Panc1 (cell line): ENCODE measurements around the gene ANO4. TPM values are rescaled to one million over a fixed set of nuclear protein-coding genes. Genes with fewer than 3 reads are reported as not detected.

Experiments used
- ATAC-seq: fragments of 200-7000 bp; cut with Tn5 transposase; 2 replicates; pipeline ENCODE4 v1.9.1; 2020; ENCODE audit warnings: mild to moderate bottlenecking, moderate library complexity
- BruUV-seq: library from RNA; stranded (reverse); fragments of 400-500 nt; replicated peaks from 2 replicates; lab custom pipeline; 2021; lab: Mats Ljungman, UMichigan
- CTCF ChIA-PET: fragments of 300-600 bp; sonication (Branson Sonifier 250); formaldehyde crosslinking; loops from one replicate; lab custom pipeline; 2022; ENCODE audit warnings: antibody characterized with exemption; lab: Charles Lee
- POLR2A ChIA-PET: fragments of 300-600 bp; sonication (Branson Sonifier 250); formaldehyde crosslinking; loops from one replicate; lab custom pipeline; 2022; ENCODE audit warnings: antibody characterized with exemption; lab: Charles Lee
- DNase-seq: peaks from one replicate; pipeline ENCODE4 v3.0.0-alpha.2; 2010; ENCODE audit warnings: low read depth, low spot score
- H3K27ac ChIP-seq: 2 replicates; pipeline ENCODE4 v1.5.1; 2011; ENCODE audit warnings: mild to moderate bottlenecking, low read length, inconsistent platforms
- H3K27me3 ChIP-seq: fragments of 200-500 bp; sonication (Bioruptor generic); 2 replicates; pipeline ENCODE4 v1.6.0; 2014; ENCODE audit warnings: low read length, inconsistent platforms; ENCODE audit not compliant: control insufficient read depth, insufficient read depth
- H3K36me3 ChIP-seq: fragments of 200-500 bp; sonication (Bioruptor generic); 2 replicates; pipeline ENCODE4 v1.5.1; 2014; ENCODE audit warnings: inconsistent platforms, mild to moderate bottlenecking, low read length, moderate library complexity; ENCODE audit not compliant: control insufficient read depth, insufficient read depth
- H3K4me1 ChIP-seq: 2 replicates; pipeline ENCODE4 v1.5.1; 2011; ENCODE audit warnings: inconsistent platforms, mild to moderate bottlenecking, low read length, moderate library complexity; ENCODE audit not compliant: control insufficient read depth, insufficient read depth
- H3K4me3 ChIP-seq, 2 experiments: 2 replicates each; pipeline ENCODE4 v1.5.1; 2011 to 2012; ENCODE audit warnings: low read depth in 2 of 2, low read length in 2 of 2, mild to moderate bottlenecking in 2 of 2, inconsistent platforms in 1 of 2, moderate library complexity in 1 of 2
- H3K9me3 ChIP-seq: fragments of 200-500 bp; sonication (Bioruptor generic); 2 replicates; pipeline ENCODE4 v1.5.1; 2014; ENCODE audit warnings: low read depth, mild to moderate bottlenecking, inconsistent platforms, low read length, moderate library complexity; ENCODE audit not compliant: control insufficient read depth, insufficient read depth
- CTCF ChIP-seq: fragments of 450-650 bp; IDR thresholded peaks from 2 replicates; pipeline ENCODE4 v1.5.1; 2017; ENCODE audit warnings: mild to moderate bottlenecking
- POLR2AphosphoS5 ChIP-seq: IDR thresholded peaks from 2 replicates; pipeline ENCODE4 v1.6.1; 2012; ENCODE audit warnings: mild to moderate bottlenecking, low read depth, low read length, moderate library complexity
- REST ChIP-seq, 2 experiments: IDR thresholded peaks; 2 replicates each; pipeline ENCODE4 v1.6.1; 2011 to 2012; ENCODE audit warnings: low read depth in 2 of 2, control low read depth in 1 of 2, low read length in 1 of 2, mild to moderate bottlenecking in 1 of 2, moderate library complexity in 1 of 2; ENCODE audit not compliant: insufficient read depth in 1 of 2
- SIN3A ChIP-seq: IDR thresholded peaks from 2 replicates; pipeline ENCODE4 v1.6.1; 2012; ENCODE audit warnings: low read depth, mild to moderate bottlenecking, low read length, moderate library complexity, borderline replicate concordance; ENCODE audit not compliant: insufficient read depth
- TCF7L2 ChIP-seq: IDR thresholded peaks from 2 replicates; pipeline ENCODE4 v1.6.1; 2011; ENCODE audit warnings: mild to moderate bottlenecking, low read depth, low read length, inconsistent platforms
- in situ Hi-C: cut with HindIII; loops from 2 replicates; pipeline ENCODE4 v1.10.0; 2016; ENCODE audit warnings: low sequenced_read_pairs, low pct_unique_long_range_greater_than_20kb
- intact Hi-C: fragments of 100-400 bp; cut with micrococcal nuclease; formaldehyde crosslinking; loops from one replicate; pipeline ENCODE4 v1.10.0; 2022; ENCODE audit not compliant: unreplicated experiment
- total RNA-seq: library from RNA; stranded (reverse); gene quantifications from one replicate; pipeline ENCODE4 v1.2.1, GENCODE V29; 2021; ENCODE audit not compliant: unreplicated experiment

Gene ANO4
- total RNA-seq, 1 experiment from 2014 or later, result not detected

GRCh38 chr12:101166866-101167265, 372.3 kb downstream of the ANO4 start:
- ATAC-seq, result no peak
- no TSS peak for BruUV-seq
- Histone ChIP-seq H3K27ac (no peak overlapping the region), H3K9me3 (no peaks in the 10 kb centered on the region), H3K36me3 (no peaks in the 10 kb centered on the region), H3K4me1 (no peaks in the 10 kb centered on the region), H3K27me3 (no peaks in the 10 kb centered on the region), H3K4me3 (no peak overlapping the region)
- ChIA-PET CTCF (no interaction called here), POLR2A (no interaction called here)
- no peak for DNase-seq
- no peak for TF ChIP-seq CTCF
- no peak for TF ChIP-seq SIN3A
- no peak for TF ChIP-seq POLR2AphosphoS5
- no peak for TF ChIP-seq TCF7L2
- intact Hi-C loops, result no loop called here
- in situ Hi-C loops, result no loop called here

DNA sequence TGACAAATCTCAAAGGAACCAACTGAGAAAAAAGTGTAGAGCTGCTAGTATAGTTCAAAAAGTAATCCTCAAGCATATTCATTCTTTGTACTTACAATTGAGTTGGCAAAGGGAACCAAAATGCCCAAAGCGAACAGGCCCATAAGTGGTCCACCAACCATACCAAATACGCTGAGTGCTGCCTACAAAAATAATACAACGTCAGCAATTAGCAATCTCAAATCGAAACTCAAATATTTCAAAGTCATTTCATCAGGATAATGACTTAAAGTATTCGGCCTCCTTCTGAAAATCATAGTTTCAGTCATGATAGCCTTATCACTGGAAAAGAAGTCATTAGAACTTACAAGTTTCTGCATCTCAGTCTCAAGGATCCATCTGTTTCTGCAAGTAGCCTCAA, 373.4 kb downstream of the ANO4 start:
- no peak overlapping the region for H3K27ac ChIP-seq
- no peak overlapping the region for H3K4me3 ChIP-seq
- H3K9me3 ChIP-seq, result no peaks in the 10 kb centered on the region
- no peak for TF ChIP-seq POLR2AphosphoS5
- TF ChIP-seq CTCF, result no peak
- TF ChIP-seq REST (IDR thresholded peaks at IDR 0.05; ENCODE audit: insufficient read depth in 1 of 2, low read depth in 2 of 2, low read length in 1 of 2), result no peak
- TF ChIP-seq SIN3A, result no peak
- no peak for TF ChIP-seq TCF7L2
- H3K36me3 ChIP-seq, result no peaks in the 10 kb centered on the region
- intact Hi-C loops, result no loop called here
- ChIA-PET POLR2A (no interaction called here), CTCF (interaction anchor here (0.6 kb wide), 1 partner anchor 16 kb away, joined by 3 read pairs; no protein-coding TSS in a partner anchor)
- DNase-seq (no peak), ATAC-seq (no peak)
- in situ Hi-C loops, result no loop called here
- BruUV-seq, result no TSS peak
- H3K27me3 ChIP-seq, result no peaks in the 10 kb centered on the region
- no peaks in the 10 kb centered on the region for H3K4me1 ChIP-seq
